RWPE2 (cell line): ENCODE measurements around the gene ACOT7.
"Not testable (repeated sequence)": the region's sequence is repeated elsewhere in the genome, so short reads cannot be mapped to it uniquely, and the experiment has no call there.

Experiments
- ATAC-seq: fragments of 200-7000 bp; cut with Tn5 transposase; 3 replicates; pipeline ENCODE4 v1.9.1; 2021; ENCODE audit warnings: low read depth
- DNase-seq: peaks from one replicate; pipeline ENCODE4 v3.0.0-alpha.2; 2020; ENCODE audit warnings: low spot score
- H3K27ac ChIP-seq: fragments of 450-650 bp; 2 replicates; pipeline ENCODE4 v1.5.1; 2017; ENCODE audit warnings: mild to moderate bottlenecking; ENCODE audit not compliant: poor library complexity, severe bottlenecking
- H3K27me3 ChIP-seq: fragments of 250-450 bp; sonication (Bioruptor Pico); 2 replicates; pipeline ENCODE4 v1.5.1; 2021; ENCODE audit warnings: mild to moderate bottlenecking, moderate library complexity; ENCODE audit not compliant: insufficient read depth, poor library complexity, severe bottlenecking
- H3K36me3 ChIP-seq: fragments of 250-450 bp; sonication (Bioruptor Pico); 2 replicates; pipeline ENCODE4 v1.5.1; 2020; ENCODE audit warnings: low read depth, mild to moderate bottlenecking, moderate library complexity
- H3K4me1 ChIP-seq: fragments of 250-450 bp; sonication (Bioruptor Pico); 2 replicates; pipeline ENCODE4 v1.5.1; 2021; ENCODE audit warnings: mild to moderate bottlenecking, moderate library complexity; ENCODE audit not compliant: insufficient read depth, poor library complexity, severe bottlenecking
- H3K4me3 ChIP-seq: fragments of 250-450 bp; sonication (Bioruptor Pico); 2 replicates; pipeline ENCODE4 v1.5.1; 2021; ENCODE audit warnings: mild to moderate bottlenecking, moderate library complexity; ENCODE audit not compliant: severe bottlenecking
- H3K9me3 ChIP-seq: fragments of 250-450 bp; sonication (Bioruptor Pico); 2 replicates; pipeline ENCODE4 v1.5.1; 2021; ENCODE audit warnings: mild to moderate bottlenecking, moderate library complexity; ENCODE audit not compliant: severe bottlenecking
- CTCF ChIP-seq: fragments of 450-650 bp; IDR thresholded peaks from one replicate; pipeline ENCODE4 v1.5.1; 2017; ENCODE audit warnings: mild to moderate bottlenecking, moderate library complexity; ENCODE audit not compliant: poor library complexity, severe bottlenecking

The ACOT7 gene

GRCh38 chr1:6435547-6435946 is 42.0 kb upstream of the ACOT7 start:
- DNase-seq, result no peak
- H3K27me3 ChIP-seq, result no peaks in the 10 kb centered on the region

GRCh38 chr1:6435129-6435528 is 41.6 kb upstream of the ACOT7 start:
- H3K27me3 ChIP-seq, result no peaks in the 10 kb centered on the region
- H3K4me1 ChIP-seq, result no peaks in the 10 kb centered on the region
- DNase-seq (no peak), ATAC-seq (no peak)
- H3K36me3 ChIP-seq, result no peaks in the 10 kb centered on the region
- no peaks in the 10 kb centered on the region for H3K9me3 ChIP-seq
- no peak overlapping the region for H3K27ac ChIP-seq
- no peak overlapping the region for H3K4me3 ChIP-seq
- TF ChIP-seq CTCF, result no peak

More at GRCh38 chr1:6435547-6435946, 42.0 kb upstream of the ACOT7 start:
- Histone ChIP-seq H3K9me3 (no peaks in the 10 kb centered on the region), H3K36me3 (no peaks in the 10 kb centered on the region), H3K27ac (no peak overlapping the region), H3K4me3 (no peak overlapping the region), H3K4me1 (no peaks in the 10 kb centered on the region)
- TF ChIP-seq CTCF, result no peak
- ATAC-seq, result no peak

GRCh38 chr1:6434186-6434585 is 40.6 kb upstream of the ACOT7 start:
- ATAC-seq (no peak), DNase-seq (no peak)
- TF ChIP-seq CTCF, result no peak
- no peaks in the 10 kb centered on the region for H3K27me3 ChIP-seq
- H3K9me3 ChIP-seq, result no peaks in the 10 kb centered on the region
- H3K4me3 ChIP-seq, result no peak overlapping the region
- H3K27ac ChIP-seq, result no peak overlapping the region
- H3K36me3 ChIP-seq, result no peaks in the 10 kb centered on the region
- H3K4me1 ChIP-seq, result no peaks in the 10 kb centered on the region

- H3K27ac ChIP-seq, H3K9me3 ChIP-seq, H3K27me3 ChIP-seq, H3K36me3 ChIP-seq, ATAC-seq, H3K4me3 ChIP-seq, H3K4me1 ChIP-seq, DNase-seq: not testable (repeated sequence)
Measured at GRCh38 chr1:6431645-6432579, 38.3 kb upstream of the ACOT7 start.

- not testable (repeated sequence) for H3K9me3 ChIP-seq, H3K4me1 ChIP-seq, H3K36me3 ChIP-seq, H3K27me3 ChIP-seq, DNase-seq, H3K27ac ChIP-seq, H3K4me3 ChIP-seq, ATAC-seq
Measured at GRCh38 chr1:6429660-6430411, 36.3 kb upstream of the ACOT7 start.

- H3K27ac ChIP-seq, ATAC-seq: not testable (repeated sequence)
Measured at GRCh38 chr1:6428453-6428852, 34.9 kb upstream of the ACOT7 start.

More at GRCh38 chr1:6428453-6428852, 34.9 kb upstream of the ACOT7 start:
- not testable (repeated sequence) for DNase-seq, H3K4me3 ChIP-seq, H3K9me3 ChIP-seq, H3K36me3 ChIP-seq, H3K4me1 ChIP-seq, H3K27me3 ChIP-seq
